Measurements from ENCODE around the gene PID1.

DNA sequence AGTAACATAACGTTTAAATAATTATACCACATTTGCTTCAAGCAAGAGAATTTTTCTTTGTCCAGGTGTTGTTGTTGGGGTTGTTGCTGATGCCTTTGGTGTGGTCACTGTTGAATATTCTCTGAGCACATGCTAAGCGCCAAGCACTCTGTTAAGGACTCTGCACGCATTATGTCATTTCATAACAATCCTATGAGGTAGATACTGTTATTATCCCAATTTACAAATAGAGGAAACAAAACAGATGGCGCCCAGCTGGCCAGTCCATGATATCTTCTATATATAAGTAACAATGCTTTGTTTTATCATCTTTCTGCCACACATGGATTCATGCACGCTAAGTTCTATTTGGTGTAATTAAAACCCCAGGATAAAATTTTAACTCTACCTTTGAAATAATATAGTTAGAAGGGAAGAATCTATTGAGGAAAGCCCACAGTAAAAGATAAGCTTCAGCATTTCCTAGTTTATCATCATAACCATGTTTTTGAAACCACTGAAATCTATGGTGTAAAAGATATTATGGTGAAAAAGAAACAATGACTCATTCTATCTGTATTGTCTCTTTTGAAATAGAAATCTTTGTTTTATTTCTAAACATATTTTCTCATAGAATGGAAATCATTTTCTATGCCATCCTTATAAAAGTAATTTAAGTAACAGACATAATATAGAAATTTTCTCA lies 199.7 kb downstream of the PID1 start:
- TF ChIP-seq SUZ12 (IDR thresholded peaks at IDR 0.05; ENCODE audit: extremely low read depth, insufficient read depth, insufficient read length): no peak
- no peak for TF ChIP-seq ZNF274 (IDR thresholded peaks at IDR 0.05; ENCODE audit: low read depth, low read length)
